GM18498 (cell line): ENCODE data around the gene SCAMP3.
"Not testable (repeated sequence)": the region's sequence is repeated elsewhere in the genome, so short reads cannot be mapped to it uniquely, and the experiment has no call there.

ENCODE experiments used
- ATAC-seq: cut with Tn5 transposase; IDR thresholded peaks from one replicate; pipeline ENCODE4 v1.9.1; 2021; ENCODE audit warnings: mild to moderate bottlenecking, moderate library complexity; ENCODE audit not compliant: unreplicated experiment

Gene SCAMP3

DNA sequence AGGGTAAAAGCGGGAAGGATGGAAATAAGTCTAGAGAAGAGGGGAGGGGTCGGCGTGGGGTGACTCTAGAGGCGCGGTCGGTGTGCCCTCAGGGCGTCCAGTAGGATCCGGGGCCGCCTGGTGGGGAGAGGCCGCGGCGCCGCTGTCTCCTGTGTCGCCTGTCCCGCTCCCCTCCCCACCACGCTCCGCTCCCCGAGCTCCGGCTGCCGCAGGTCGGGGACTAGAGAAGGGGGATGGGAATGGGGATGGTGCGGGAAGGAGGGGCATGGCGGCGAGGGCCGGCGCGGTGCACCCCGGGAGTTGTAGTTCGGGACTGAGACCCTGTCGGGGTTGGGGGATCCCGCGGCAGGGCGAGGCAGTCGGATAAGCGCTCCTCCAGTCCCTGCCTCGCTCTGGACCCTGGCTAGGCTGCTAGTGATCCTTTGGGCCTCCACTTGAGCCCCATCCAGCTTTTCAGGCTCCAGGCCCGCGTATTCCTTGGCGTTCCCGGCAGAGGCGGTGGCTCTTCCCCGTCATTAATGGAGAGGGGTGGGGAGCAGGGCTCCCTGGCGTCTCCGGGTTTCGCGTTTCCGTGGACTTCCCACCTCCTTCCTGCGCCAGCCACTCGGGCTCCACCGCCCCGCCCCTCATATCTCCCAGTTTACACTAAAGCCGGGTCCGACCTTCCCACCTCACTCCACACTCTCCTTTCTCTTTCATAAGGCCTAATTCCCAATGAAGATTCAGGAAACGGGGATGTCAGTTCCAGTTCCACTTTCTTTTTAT, 6.7 kb downstream of the SCAMP3 start, which contains the start of gene ENTREP3:
TSS of gene ENTREP3 (minus strand) at position 241 of the 765 bp plus-strand sequence. CDS start 606 bp downstream, outside the sequence.
- peak; percentile 59 for ATAC-seq

DNA sequence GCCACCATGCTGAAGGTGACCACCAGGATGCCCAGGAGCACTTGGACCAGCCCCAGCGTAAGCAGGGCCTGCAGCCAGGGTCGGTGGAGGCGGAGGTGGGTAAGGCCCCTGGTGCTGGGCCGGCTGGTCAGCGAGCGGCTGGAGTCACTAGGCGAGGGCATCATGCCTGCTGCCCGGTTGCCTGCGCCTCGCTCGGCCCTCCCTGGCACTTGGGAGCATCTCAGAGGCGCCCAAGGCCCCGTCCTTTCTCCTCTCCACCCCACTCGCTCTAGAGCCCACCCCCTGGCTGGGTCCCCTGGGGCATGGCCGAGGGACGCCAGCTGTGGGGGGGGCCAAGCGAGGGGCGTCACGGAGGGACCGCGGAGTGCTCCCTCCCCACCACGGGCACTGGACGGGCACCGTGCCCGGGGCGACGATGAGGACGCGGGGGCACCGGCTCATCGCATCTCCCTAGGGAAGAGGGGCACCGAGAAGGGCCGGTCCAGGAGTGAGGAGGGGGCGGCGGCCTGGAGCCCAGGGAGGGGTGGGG, 7.4 kb downstream of the SCAMP3 start:
- no peak for ATAC-seq

DNA sequence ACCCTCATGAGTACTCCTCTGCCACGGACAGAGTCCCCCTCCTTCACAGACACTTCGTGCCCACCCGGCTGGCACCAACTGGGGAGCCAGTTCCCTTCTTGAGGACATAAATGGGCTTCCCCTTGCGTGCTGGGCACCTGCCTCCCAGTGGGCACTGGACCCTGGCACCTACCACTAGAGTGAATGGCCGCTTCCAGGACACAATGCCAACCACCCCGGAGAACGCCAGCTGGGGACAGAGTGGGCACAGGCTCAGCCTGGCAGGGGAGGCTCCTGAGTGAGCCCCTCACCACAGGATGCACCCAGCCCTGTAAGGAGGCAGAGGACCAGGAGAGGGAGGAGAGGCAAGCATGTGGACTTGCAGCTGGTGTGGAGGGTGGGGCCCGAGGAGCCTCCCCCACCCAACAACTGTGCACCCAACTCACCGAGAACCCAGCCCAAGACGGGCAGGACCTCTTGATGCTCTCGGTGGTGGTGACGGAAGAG, 7.9 kb downstream of the SCAMP3 start:
- ATAC-seq: no peak

DNA sequence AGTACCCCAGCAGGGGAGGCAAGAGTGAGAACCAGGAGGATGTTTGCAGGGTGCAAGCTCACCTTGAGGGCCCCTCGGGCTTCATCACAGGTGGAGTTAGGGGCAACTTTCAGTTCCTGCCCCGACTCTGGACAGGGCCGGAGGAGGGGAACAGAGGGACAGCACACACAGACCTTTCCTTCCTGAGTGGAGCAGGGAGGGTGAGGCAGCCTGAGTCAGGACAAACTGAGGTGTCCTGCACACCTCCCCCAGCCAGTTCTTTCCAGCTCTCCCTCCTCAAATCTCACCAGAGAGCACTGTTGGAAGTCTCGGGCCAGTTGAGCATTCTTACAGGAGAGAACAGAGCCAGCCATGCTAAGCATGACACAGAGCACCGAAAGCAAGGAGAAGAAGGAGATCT, 8.4 kb downstream of the SCAMP3 start:
- no peak for ATAC-seq

DNA sequence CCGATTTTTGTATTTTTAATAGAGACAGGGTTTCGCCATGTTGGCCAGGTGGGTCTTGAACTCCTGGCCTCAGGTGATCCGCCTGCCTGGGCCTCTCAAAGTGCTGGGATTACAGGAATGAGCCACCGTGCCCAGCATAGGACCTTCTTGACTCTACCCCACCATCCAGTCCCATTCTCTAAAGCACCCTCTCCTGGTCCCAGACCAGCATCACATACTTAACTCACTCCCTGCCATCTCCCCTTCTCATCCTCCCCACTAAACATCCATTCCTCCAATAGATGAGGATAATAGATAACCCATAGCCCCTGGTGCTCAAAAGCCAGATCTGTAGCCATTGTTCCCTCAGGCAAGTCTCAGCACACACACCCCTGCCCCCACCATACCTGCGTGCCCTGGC, 9.0 kb downstream of the SCAMP3 start:
- no peak for ATAC-seq

DNA sequence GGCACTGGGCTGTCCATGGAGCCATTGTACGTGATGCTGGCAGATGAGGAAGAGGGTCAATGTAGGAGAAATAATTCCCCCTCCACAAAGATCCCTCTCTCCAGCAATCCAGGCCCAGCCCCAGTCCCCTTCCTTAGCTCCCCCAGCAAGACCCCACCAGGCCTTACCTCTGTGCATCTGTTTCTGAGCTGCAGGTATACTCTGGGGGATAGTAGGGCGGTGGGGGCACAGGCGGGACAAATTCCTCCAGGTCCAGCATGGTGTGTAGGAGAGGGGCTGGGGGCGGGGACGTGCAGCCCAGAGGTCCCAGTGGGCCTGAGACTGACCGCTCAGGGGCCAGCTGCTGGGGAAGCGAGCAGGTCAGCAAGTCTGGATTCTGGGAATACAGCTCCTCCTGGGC, 10.6 kb downstream of the SCAMP3 start:
- ATAC-seq: no peak

DNA sequence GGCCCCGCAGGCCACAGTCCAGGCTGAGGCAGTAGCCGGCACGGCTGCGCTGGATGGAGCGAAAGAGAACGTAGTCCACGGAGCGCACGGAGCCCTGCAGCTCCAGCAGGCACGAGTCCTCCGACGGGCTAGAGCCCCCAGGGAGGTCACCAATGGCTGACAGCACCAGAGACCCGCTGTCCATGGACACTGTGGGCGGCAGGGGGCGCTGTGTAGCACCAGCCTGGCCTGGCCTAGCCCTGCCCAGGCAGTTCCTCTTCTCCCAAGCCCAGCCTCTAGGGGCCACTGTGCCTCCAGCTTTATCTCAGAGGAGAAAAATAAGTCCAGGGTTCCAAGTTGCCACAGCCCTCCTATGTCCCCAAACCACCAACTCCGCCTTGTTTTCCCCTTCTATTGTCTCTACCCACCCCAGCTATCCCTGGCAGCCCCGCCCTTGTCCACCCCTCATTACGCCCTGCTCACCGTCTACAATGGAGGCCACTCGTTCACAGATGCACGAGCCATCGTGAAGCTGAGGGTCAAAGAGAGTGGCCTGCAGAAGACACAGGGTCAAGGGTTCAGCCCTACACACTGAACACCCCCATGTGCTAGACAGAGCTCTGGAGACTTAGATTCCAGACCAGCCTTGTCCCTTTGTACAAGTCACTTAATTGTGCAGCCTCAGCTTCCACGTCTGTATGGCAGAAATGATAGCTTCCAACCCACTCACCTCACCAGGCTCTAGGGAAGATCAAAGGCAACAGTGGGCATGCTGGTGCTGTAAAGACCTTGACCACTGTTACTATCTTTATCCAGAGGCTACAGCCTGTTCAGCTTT, 11.3 kb downstream of the SCAMP3 start:
- ATAC-seq: peak; percentile 82

DNA sequence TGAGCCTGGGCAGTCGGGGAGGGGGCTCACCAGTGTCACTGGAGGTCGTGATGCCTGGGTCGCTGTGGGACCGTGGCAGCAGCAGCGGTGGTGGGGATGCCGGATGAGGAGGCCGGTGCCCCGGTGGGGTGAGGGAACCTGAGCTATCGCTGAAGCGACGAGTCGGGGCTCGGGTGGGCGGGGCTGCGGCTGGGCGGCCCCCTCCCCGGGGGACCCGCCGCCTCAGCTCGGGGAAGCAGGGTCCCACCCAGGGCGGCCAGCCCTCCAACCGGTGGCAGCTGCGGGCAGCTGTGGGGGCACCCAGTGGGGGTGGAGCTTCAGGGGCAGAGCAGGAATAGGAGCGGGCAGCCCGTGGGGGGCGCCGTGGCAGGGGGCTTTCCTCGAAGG, 11.9 kb downstream of the SCAMP3 start:
- ATAC-seq: peak; percentile 5

DNA sequence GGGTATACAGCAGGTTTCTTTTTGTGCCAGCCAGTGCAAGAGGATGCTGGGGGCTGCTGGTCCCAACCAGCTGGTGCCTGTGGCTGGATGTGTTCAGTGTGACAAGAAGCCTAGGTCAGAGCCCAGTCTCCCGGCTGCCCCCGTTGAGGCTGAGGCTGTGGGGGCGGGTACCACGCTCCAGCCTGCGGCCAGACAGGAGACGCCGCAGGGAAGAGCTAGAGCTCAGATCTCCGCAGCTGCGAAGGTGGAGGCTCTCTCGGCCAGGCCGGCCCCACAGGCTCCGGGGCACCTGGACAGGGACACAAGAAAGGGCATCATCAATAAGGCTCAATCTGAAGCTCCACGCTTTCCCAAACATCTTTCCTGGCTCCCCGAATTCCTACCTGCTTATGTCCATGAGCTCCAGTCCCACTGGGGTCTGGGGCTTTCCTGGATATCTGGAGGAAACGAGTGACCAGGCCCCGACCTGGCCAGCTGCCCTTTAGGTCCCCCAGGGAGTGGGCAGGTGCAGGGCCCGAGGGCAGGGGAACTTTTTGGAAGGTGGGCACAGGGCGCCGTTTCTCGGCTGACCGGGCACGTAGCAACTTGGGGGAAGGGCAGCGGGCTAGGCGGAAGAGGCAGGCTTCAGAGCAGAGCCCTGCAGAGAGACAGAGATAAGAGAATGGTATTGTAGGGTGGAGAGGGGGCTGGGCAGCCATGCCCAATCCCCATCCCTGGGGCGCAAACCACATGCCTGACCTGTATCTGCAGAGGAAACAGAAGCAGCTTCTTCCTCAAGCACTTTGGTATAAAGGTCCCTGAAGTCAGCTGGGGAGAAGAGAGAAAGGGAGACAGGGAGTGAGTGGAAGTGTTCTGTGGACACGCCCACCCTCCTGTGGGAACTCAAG, 14.2 kb downstream of the SCAMP3 start:
- no peak for ATAC-seq

DNA sequence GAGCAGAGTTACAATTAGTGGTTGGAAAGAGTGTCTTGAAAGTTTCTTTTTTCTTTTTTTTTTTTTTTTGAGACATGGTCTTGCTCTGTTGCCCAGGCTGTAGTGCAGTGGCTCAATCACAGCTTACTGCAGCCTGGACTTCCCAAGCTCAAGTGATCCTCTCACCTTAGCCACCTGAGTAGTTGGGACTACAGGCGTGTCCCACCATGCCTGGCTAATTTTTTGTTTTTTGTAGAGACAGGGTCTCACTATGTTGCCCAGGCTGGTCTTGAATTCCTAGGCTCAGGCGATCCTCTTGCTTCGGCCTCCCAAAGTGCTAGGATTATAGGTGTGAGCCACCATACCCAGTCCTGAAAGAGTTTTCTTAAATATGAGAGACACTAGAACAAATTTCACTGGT, 15.4 kb downstream of the SCAMP3 start:
- ATAC-seq: not testable (repeated sequence)

DNA sequence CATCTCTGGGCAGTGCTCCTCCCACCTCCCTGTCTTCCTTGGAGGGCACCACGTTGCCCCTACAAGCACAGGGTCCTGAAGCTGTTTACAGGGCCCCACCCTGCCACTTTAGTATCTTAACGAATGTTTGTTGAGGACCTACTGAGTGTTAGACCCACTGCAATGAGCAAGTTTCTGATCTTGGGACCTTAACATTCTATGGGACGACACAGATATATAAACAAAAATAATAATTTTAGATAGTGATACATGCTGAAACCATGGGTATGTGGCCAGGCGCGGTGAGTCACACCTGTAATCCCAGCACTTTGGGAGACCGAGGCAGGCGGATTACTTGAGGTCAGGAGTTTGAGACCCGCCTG, 17.0 kb downstream of the SCAMP3 start:
- ATAC-seq: no peak

DNA sequence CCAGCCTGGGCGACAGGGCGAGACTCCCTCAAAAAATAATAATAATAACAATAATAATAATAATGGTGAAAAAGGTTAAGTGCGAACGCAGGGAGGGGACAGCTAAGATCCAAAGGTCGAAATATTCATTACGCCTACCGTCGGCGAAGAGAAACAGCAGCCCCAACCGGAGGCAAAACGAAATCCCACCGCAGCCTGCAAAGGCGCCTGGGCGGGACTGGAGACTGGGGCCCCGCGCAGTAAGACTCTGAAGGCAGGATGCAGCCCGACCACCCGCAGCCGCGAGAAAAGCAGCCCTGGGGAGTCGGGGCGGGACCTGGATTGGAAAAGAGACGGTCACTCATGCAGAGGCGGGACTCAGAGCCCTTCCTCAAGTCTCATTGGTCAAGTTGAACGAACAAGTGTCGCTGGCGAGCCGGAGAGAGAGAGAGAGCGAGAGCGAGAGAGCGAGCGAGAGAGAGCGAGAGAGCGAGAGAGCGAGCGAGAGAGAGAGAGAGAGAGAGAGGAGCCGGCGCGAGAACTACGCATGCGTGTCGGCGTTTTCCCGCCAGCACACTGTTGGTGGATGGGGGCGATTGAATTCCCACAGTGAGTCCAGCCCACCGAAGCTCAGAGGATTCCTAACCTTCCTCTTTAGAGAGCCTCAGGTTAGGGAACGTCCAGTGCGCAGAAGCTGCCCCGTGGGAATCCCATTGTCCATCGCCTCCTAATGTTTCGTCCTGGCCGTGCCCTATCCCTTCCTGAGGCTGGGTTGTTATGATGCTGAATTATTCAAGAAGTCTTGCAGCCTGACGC, 17.6 kb downstream of the SCAMP3 start:
- ATAC-seq: peak; percentile 87

DNA sequence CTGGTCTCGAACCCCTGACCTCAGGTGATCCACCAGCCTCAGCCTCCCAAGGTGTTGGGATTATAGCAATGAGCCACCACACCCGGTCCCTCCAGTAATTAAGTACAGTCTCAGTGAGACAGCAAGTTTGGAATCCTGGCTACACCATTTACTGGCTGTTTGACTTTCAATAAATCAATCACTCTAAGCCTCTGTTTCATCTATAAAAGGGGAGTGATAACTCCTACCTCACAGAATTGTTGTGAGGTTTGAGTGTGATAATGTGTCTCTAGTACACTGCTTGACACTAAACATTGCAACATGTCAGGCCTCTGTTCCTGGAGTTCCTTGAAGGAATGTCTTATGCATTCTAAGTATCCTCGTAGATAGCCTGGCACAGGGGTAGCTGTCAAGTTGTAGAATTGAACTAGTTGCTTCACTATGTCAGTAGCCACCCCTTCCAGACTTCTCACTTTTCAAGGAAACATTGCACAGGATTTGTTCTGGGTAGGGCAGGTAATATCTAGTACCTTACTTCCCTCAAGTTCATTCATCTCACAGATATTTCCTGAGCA, 19.3 kb downstream of the SCAMP3 start:
- no peak for ATAC-seq

DNA sequence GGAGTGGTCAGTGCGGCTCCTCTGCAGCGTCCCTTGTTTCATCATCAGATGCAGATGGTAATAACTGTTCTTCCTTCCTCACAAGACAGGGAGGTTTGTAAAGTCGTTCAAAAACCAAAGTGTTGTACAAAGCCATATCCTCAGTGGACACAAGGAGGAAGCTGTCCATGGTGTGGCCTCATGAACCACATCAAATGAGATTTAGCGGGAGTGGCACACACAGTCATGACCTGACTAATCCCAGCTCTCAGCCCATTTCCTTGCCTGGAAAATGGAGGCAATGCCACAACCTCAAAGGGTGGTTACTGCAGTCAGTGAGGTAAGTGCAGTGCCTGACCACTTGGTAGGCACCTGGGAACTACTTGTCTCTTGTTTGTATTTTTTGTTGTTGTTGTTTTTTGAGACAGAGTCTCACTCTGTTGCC, 20.3 kb downstream of the SCAMP3 start:
- no peak for ATAC-seq

DNA sequence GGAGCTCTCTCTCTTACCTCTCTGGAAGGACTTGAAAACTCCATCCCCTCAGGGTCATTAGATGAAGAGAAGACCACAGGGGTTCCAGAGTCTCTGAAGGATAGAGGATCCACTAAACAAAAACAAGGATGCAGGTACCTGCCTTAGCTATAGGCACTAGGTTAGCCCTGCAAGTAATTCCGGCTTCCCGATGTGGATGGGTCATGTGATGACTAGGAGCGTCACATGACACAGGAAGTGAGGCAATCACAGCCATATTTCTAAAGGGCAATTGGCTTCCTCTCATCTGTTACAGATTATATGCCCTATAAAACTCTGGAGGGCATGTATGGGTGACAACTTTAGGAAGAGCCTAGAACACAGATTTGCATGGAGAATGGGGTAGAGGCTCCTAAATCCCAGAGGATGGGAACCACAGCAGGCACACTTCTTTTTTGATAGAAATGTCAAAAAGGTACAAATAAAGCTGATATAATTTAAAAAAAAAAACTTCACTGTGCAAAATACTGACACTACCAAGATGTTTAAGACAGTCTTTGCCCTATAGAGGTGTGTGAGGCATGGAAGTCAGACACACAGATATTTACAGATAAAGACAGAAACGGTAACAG, 21.0 kb downstream of the SCAMP3 start:
- ATAC-seq: no peak

DNA sequence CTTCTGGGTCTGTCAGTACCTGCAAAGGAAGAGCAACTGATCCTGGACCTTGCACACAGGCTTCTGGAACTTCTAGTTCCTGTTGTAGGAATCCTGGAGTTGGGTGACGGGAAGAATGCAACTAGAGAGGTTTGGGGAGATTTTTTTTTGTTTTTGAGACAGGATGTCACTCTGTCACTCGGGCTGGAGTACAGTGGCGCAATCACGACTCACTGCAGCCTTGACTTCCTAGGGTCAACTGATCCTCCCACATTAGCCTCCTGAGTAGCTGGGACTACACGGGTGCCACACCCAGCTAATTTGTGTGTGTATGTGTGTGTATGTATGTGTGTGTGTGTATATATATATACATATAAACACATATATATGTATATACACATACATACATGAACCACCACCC, 25.7 kb downstream of the SCAMP3 start:
- no peak for ATAC-seq

DNA sequence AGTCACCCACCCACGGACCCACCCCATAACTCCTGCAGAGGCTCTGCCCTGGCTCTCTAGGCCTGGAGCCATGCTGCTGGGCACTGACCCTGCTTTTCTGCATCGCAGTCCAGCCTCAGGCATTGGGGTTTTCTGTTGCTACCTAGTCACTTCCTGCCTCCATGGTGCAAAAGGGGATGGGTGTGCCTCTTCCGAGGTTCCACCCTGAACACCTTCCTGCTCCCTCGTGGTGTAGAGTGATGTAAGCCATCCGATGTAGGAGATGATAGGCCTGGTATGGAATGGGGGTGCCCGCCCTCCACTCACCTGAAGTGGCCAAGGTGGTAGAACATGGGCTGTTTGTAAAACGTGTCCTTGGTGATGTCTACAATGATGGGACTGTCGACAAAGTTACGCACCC, 26.8 kb downstream of the SCAMP3 start:
- ATAC-seq: not testable (repeated sequence)

DNA sequence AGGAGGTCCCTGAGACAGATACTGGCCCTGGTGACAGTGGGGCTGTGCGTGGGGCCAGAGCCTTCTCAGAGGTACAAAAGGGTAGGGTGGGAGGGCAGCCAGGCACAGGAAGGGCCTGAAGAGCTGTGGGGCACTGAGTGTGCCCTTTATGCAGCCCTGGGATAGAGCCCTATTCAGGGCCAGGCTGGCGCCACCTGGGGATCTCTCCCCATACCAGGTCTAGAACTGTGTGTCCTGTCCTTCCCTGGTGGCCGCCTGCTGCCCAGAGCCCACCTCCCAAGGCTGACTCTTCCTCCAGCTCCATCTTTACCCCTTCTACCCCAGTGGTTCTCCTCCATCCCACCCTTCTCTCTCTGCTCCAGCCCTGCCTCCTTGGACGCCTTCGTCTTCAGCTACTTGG, 28.7 kb downstream of the SCAMP3 start:
- ATAC-seq: not testable (repeated sequence)
